ENCODE data around the gene CDK11B.

GRCh38 chr1:1601564-1602303 lies 57.1 kb downstream of the CDK11B start:
- TF ChIP-seq POLR2AphosphoS5 (IDR thresholded peaks at IDR 0.05; ENCODE audit: low read depth, low read length) (no peak), REST (IDR thresholded peaks at IDR 0.05; ENCODE audit: insufficient read depth in 1 of 2, low read depth in 2 of 2, low read length in 2 of 2) (no peak), TAF1 (IDR thresholded peaks at IDR 0.05; ENCODE audit: borderline replicate concordance, insufficient read depth, low read length) (no peak), SIN3A (IDR thresholded peaks at IDR 0.05; ENCODE audit: borderline replicate concordance, insufficient read depth, low read length) (no peak), FOXP2 (optimal IDR thresholded peaks at IDR 0.05; ENCODE audit: borderline replicate concordance, extremely low read depth, extremely low read length, insufficient read depth) (no peak)

Measured in PFSK-1 (cell line).